HPDE6-E6E7 (cell line): ENCODE measurements around the gene KCNIP4.

Experiments
- DNase-seq: peaks from one replicate; pipeline ENCODE4 v3.0.0; 2011; ENCODE audit warnings: missing footprints; ENCODE audit errors: extremely low spot score

KCNIP4 gene

DNA sequence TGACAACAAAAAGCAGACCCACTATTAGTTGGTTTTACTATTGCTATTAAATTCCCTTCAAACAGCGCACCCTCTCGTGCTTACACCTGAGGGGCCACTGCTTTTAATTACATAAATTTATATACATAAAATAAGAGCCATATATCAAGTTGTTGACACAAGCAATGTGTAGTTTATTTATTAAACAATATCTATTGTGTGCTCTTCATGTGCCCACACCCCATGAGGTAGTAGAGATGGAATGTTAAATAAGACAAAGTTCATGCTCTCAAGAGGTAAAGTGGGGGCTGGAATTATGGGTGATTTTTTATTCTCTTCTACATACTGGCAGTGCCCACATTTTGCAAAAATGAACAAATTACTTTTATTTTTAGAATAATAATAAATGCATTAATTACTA, 47.3 kb downstream of the KCNIP4 start:
- no peak for DNase-seq

DNA sequence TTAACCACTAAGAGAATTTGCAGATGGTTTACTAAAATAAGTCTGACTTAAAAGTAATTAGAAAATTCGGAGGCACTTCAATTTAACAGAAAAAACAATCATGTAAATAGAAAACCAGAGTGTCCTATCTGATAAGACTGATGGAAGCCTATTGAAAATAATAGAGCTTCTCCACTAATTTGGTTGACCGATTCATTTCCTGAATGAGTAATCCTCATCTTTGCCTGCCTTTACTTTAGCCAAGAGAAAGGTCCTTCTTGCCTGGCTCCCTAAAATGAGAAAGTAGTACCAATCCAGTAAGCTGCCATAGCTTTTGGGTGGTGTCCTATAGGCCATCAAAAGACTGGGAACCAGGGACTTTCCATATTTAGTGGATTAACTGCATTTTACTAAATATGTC, 48.4 kb downstream of the KCNIP4 start:
- no peak for DNase-seq

DNA sequence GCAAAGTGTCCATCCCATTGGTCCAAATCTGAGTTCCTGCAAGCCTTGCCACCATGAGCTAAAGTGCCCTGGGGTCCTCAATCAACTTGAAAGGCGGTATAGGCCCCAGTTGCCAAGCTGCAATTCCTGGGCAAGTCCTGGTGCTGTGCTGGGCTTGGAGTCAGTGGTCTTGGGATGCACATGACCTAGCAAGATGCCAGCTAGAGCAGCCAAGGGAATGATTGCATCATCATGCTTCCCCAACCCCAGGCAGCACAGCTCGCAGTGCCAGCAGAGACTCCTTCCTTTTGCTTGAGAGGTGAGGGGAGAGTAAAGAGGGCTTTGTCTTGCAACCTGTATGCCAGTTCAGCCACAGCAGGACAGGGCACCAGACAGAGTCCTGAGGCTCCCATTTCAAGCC, 50.5 kb downstream of the KCNIP4 start:
- DNase-seq = no peak

DNA sequence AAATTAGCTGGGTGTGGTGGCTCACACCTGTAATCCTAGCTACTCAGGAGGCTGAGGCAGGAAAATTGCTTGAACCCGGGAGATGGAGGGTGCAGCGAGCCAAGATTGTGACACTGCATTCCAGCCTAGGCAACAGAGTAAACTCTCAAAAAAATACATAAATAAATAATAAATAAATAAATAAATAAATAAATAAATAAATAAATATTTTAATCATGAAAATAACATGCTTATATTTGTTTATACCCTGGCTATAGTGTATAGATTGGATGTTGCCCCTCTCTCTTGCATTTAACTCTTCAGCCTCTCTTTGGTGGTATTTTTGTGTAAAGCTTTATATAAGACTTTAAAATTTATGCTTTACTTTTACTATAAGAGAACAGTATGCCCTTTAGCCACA, 51.8 kb downstream of the KCNIP4 start:
- DNase-seq = no peak

DNA sequence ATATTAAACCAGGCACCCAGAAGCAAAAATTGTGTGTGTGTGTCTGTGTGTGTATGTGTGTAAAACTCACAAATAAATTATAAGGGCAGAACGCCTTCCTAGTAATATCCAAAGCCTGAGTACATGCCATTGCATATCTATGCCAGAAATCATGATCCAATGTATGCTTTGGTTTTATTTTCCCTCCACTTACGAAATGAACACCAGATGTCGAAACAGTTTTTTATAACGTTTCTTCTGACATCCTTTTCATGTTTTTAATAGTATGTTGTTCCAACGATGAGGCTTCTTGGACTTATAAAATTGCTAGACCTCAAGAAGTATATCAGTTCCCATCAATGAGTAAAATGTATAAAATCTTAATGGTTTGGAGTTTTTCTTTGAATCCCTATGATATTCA, 55.4 kb downstream of the KCNIP4 start:
- DNase-seq = no peak

DNA sequence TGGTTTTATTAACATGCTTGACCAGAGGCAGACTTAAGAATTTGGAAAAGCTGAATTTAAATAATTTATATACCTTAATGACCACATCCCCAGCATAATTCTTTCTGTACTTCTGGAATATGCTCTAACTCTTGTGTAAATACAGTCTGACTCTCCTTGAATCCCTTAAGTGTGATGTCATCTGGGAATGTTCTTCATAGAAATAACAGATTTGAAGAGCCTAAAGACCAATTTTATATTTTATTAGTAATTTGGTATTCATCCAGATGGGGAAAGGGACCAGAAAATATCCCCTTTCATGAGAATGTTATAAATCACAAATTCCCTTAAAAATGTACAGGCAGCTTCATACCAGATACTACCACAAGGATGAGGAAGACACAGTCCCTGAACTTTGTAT, 58.3 kb downstream of the KCNIP4 start:
- DNase-seq = no peak

DNA sequence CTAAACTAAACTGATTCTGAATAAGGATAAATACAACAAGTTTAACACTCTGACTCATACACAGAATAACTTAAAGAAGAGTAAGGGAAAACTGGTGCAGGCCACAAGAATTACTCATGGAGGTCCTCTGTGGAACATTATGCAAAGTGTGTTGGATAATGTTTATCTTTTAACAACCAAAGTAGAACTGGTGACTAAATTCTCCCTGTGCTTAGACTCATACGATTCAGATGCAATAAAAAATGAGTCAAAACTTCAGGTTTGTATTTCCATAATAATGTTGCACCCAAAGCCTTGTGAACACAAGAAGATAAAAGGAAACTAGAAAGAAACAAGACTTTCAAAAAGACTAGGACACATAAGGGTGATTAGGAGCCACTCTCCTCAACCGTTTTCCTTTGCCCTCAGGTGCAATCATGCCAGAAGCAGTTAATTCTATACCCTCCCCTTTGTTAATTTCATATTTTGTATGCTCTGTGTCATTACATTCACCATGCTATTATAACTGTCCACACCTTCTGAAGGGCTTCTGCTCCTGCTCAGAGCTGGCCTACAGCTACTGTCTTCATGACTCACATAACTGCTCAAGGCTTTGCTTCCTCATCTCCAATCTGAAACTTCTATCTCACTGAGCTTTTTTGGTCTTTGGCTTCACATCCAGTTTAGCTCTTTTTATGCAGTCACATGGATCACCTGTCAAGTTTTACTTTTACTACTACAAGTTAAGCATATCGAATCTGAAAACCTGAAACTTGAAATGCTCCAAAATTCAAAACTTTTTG, 60.2 kb downstream of the KCNIP4 start:
- peak; percentile 2 for DNase-seq

DNA sequence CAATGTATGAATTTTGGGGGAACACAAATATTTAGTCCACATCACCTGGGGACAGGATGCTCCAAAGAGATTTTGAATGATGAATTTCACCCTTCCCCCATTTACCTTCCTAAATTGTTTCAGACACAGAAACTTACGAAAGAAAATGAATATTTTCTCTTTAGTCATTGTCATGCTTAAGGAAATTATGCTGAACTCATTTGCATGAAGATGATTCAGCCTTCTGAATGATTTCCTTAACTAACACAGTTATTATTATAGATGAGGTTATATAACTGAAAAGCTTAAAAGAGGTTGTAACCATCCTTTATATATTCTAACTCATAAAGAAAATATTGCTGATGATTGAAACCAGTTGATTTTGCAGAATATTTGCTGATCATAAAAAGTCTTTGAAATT, 61.1 kb downstream of the KCNIP4 start:
- DNase-seq = no peak

DNA sequence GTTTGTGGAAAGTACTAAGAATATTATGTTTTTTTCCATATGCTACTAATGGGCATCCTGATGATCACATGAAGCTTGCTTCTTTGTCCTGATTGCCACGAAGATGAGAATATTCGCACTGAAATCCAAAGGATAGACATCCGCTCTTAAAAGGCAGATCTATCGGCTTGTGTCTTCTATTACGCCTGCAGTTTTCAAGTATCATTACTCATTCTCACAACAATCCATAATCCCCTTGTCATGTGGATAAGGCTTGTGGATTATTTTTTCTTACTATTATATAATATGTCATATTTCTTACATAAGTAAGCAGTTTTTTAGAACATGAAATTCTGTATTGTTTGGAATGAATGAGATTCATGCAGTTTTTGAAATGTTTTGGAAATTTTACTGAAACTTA, 62.8 kb downstream of the KCNIP4 start:
- no peak for DNase-seq

DNA sequence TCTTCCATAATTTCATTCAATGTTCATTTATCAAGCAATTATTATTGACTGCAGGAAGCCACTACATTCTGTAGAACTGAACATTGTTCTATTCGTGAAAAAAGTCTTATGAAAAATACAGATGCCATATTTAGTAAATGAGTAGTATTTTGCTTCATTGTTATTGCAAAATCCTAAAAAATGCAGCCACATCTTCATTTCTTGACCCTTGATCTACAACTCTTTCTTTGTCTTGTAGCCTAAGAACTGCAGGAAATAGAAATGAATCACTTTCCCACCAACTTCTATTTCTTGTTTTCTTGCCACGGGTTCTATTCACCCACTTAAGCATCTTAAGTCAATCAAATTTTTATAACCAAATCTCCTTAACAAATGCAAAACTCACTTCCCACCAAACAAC, 63.3 kb downstream of the KCNIP4 start:
- DNase-seq = no peak

DNA sequence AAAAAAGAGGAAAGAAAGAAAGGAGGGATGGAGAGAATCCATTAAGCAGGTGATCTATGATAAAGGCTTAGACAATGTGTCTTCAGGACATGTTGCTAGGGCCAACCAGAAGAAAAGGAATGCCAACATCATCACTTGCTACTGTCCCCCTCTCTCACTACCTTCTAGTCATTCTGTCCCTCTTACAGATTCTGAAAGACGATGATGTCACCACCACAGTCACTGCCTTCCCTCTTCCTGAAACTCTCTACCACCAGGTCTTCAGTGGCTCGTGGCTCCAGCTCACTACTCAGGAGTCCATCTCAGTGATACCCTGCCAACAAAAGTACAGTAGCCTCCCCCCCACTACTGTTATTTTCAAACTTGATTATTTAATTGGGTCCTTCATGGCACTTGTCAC, 64.0 kb downstream of the KCNIP4 start:
- no peak for DNase-seq

DNA sequence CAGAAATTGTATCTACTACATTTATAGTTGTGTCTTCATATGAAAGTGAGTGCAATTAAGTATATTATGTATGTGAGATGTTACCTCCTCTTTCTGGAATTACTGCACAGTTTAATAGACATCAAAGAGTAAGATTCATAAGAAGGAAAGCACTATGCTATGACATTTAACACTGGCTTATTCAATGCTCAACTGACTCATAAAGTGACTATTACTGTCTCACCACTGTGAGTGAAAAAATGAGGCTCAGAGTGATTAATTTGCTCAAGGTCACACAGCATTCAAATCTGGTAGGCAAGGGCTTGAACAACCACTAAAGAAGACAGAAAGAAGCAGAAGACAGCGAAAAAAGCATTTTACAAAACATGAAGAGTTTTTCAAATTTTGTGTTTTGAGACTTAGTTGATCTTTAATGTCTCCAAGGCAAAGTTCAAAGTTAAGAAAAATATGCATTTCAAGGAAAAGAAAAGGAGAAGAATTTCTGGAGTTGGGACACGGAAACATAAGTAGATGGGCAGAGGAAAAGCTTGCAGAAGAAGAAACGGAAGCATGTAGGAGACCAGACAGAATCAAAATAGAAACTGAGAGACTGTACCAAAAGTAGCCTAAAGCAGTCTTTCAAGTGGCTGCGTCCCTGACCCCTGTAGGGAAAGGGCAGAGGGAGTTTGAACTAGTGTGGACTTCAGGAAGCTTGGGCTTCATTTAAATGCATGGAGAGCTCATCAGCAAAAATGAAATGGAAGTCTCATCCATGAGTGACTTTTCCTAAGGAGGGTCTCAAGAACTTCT, 66.3 kb downstream of the KCNIP4 start:
- DNase-seq = no peak

DNA sequence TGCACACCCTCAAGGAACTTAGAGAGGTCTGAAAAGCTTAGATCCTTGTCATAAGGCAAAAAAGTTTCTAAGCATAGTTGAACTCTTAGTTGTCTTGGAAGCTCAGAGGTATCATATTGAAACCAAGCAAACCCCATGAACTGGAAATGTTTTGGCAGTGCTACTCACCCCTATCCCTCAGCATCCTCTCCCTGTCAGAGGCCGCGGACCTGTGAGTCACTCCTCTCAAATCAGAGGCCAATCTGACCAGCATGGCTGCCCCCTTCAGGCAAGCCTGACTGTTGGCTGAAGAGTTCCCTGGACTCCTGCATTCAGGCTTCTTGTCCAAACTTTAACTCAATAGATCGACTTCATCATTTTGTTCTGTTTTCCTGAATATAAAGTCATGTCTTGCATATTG, 69.4 kb downstream of the KCNIP4 start:
- no peak for DNase-seq

DNA sequence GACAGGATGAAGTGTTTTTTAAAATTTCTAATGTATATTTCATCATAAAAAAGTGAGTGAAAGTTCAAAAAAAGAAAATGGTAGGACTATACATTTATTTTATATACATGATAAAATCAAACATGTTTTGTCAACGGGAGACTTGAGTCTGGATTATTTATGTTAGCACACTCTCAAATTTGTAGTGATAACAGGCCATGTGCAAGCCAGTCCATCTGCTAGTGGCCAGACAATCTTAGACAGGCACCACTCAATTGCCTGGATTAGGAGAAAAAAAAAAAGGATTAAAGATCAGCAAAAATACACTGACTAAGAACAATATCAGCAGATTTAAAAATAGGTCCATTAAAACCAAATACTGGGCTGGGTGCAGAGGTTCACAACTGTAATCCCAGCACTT, 71.9 kb downstream of the KCNIP4 start:
- no peak for DNase-seq

DNA sequence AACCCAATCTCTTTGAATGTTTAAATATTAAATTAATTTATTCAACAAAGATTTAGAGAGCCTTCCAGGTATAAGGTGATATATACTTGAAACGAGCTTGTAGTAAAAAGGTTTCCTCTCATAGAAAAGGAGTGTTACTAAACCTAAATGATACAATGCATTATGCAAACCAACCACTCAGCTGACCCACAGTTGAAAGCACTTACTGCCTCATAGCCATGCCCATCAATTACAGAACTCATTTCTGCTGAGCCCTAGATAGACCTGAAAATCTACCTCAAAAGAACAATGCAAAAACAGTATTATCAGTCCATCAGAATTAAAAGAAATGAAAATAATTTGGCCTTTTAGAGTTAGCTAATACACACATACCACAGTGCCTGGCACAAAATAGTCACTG, 75.4 kb downstream of the KCNIP4 start:
- no peak for DNase-seq

DNA sequence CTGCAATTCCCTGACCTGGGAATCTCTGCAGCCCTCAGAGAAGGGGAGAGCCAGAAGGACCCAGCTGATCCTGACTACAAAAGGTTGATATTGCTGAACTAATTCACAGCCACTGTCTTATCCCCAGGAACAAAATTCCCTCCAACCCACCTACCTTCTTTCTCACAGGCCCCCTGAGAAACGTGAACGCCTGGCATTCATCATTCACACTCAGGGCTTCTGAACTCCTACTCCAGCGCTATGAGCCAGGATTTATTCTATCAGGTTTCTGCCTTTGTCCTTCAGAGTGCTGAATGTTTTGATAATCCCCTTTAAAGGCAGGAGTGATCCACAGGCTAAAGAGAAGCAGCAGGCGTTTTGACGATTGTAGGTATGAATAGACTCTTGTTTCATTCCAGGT, 76.5 kb downstream of the KCNIP4 start:
- no peak for DNase-seq

DNA sequence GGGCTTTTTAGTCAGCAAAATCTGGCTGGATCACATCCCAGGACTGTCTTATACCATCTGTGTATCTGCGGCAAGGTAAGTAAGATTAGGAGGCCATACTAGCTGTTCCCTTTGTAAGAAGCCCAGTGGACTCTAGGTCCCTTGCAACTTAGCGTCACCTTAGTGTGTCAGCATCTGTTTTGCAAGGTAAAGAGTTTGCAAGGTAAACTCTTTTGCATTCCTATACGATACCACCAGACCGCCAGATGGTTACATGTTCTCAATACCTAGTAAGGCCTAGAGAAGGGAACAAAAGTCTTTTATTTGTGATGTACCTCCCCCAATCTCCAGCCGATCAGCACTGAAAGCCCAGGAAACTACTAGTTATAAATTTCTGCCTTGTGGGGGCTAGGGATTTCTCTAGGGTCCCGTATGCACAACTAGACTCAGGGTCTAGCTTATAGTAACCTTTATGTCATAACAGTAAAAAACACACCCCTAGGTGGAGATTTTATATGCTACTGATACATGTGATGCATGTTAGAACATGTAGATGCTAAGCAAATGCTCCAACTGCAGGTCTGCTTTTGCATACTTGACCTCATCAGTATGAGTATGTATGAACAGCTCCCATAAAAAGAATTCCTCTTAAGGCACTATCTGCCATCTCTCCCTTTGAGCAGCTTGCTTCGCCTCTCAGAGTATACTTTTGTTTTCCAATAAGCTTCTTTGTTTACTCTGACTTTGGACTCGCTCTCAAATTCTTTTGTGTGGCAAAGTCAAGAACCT, 78.4 kb downstream of the KCNIP4 start:
- no peak for DNase-seq

DNA sequence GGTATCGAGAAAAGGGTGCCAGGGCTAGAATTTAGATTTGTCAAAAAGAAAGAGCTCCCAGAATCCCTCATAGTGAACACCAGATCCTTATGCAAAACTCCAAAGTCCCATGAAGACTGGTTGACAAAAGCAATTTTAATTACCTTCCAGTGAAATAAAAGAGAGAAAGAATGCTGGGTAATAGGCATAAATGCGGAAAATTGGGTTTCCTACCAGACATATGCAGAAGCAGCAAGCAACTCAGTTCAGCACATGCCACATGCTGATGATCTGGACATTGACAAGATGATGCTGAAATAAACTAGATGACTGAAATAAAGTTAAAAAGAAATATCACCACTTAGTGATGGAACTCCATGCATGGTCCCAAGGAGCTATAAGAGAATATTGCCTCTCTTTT, 83.9 kb downstream of the KCNIP4 start:
- DNase-seq = no peak

DNA sequence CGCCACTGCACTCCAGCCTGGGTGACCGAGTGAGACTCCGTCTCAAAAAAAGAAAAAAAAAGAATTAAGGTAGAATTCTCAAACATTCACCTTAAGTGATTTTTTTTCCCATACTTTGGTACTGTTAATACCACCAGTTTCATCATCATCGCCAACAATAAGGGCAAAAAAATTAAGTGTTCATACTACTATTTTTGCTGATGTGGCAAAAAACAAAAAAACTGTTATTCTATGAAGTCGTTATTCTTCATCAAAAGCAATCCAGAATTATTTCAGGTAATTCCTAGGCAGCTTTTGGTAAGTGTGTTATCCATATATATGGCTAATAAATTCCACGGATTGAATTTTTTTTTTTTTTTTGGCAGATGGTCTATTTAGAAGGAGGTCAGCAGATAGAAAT, 85.7 kb downstream of the KCNIP4 start:
- no peak for DNase-seq

DNA sequence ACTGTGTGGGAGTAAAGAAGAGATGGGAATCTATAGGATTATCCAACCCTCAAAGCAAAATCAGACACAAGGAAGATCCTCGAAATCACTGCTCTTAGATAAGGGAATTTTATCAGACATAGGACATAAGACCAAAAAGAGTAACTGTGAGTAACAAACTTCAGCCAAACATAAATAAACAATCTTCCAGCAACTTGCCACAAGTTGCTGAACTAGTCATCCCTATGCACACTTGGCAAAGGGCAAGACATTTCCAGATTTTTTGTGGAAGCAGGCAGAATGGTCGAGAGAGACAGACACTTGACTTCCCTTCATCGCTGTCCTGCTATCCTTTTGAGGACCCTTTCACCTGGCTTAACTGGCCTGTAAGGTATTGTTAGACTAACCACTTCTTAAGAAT, 89.6 kb downstream of the KCNIP4 start:
- DNase-seq = no peak

DNA sequence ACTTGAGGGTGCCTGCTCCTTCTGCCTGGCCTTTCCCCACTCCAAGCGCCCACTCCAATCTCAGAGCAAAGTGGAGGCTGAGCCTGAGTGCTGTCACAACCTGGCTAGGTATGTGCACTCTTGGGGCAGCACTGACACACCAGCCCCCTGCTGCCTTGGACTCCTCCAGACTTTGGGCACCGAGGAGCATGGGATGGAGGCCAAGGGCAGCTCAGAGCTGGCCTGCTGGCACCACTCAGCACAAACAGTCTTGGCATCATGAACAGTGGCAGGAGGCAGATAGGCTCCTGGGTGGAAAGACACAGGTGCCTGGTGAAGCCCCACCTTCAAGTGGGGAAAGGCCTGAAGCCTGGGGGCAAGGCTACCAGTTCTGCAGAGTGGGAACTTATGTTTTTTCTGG, 91.8 kb downstream of the KCNIP4 start:
- no peak for DNase-seq

DNA sequence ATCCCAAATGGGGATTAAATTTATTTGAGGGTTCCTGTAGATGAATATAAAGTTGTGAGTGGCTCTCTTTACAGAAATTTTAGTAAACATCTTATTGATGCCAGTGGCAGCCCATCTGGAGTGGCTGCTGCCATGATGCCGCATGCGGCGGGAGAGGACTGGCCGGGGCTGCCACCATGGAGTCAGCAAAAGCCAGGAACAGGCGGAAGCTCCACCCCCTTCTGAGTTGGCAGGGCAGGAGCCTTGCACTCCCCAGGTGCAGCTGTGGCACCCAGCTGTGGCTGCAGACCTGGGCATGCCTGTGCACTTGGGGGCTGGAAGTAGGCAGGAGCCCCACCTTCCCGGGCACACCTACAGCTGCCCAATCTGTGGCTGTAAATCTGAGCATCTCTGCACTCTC, 92.3 kb downstream of the KCNIP4 start:
- no peak for DNase-seq

DNA sequence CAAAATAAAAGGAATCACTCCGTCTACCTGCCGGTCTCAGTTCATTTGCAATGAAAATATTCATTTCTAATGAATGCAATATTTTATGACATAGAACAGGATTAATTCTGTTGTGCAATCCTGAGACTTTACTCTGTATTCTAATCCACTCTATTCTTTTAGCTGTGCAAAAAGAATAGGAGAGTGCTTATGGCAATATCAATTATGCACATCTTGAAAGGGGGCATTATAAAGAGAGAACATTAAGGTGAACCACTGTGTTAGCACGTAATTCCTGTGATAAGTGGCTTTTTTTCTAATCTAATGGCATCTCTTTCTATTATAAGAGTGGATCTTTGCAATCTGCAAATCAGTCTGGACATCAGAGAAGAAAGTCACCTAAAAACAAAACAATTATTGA, 99.5 kb downstream of the KCNIP4 start:
- DNase-seq = no peak
